Naive B cell (primary cell): ENCODE measurements around the gene GMNC. TPM values are rescaled to one million over a fixed set of nuclear protein-coding genes. Genes with fewer than 3 reads are reported as not detected.

Source experiments
- ATAC-seq, 2 donors: fragments of 150-1000 bp; cut with Tn5 transposase; 2 replicates each; pipeline ENCODE4 v1.10.0; 2021; ENCODE audit warnings: low read depth in 2 of 2, mild to moderate bottlenecking in 2 of 2, moderate library complexity in 2 of 2
- DNase-seq: peaks from one replicate; pipeline ENCODE4 v3.0.0; 2022
- H3K27ac Mint-ChIP-seq, 6 donors: one replicate each; pipeline ENCODE4 v1.8.0; 2020 to 2022; ENCODE audit warnings: mild to moderate bottlenecking in 6 of 6, mixed read lengths in 6 of 6, moderate library complexity in 5 of 6, inconsistent platforms in 2 of 6
- H3K27me3 Mint-ChIP-seq, 3 donors: one replicate each; pipeline ENCODE4 v1.8.0; 2021 to 2022; ENCODE audit warnings: mixed read lengths in 3 of 3, mild to moderate bottlenecking in 1 of 3
- H3K36me3 Mint-ChIP-seq, 2 donors: one replicate each; pipeline ENCODE4 v1.8.0; 2020 to 2022; ENCODE audit warnings: mixed read lengths in 2 of 2, inconsistent platforms in 1 of 2, mild to moderate bottlenecking in 1 of 2
- H3K4me1 Mint-ChIP-seq, 3 donors: one replicate each; pipeline ENCODE4 v1.8.0; 2020 to 2022; ENCODE audit warnings: mixed read lengths in 3 of 3, inconsistent platforms in 1 of 3, mild to moderate bottlenecking in 1 of 3, moderate library complexity in 1 of 3
- H3K4me3 Mint-ChIP-seq, 8 donors: one replicate each; pipeline ENCODE4 v1.8.0; 2020 to 2022; ENCODE audit warnings: mild to moderate bottlenecking in 8 of 8, mixed read lengths in 8 of 8, moderate library complexity in 8 of 8, inconsistent platforms in 2 of 8
- H3K9me3 Mint-ChIP-seq, 7 donors: one replicate each; pipeline ENCODE4 v1.8.0; 2020 to 2022; ENCODE audit warnings: mixed read lengths in 7 of 7, mild to moderate bottlenecking in 5 of 7, inconsistent platforms in 2 of 7, moderate library complexity in 1 of 7
- polyA plus RNA-seq, 6 donors: library from polyadenylated mRNA; unstranded; fragments of 300-500 nt; fragmentation: Illumina TruSeq; gene quantifications; one replicate each; pipeline ENCODE4 v1.2.3, GENCODE V29; 2021; ENCODE audit warnings: low read depth in 6 of 6

The GMNC gene
- polyA plus RNA-seq, 6 donors from 2014 or later = not detected

GRCh38 chr3:190867071-190867470 lies 4.6 kb upstream of the GMNC start:
- DNase-seq (no peak), ATAC-seq (no peak)
- Mint-ChIP-seq H3K36me3 (peaks cover 0 to 5% of the 10 kb centered on the region in 2 donors), H3K4me3 (no peak overlapping the region), H3K27me3 (peaks cover 33 to 40% (median 34%) of the 10 kb centered on the region in 3 donors), H3K4me1 (peaks cover 7 to 10% (median 7%) of the 10 kb centered on the region in 3 donors), H3K27ac (no peak overlapping the region), H3K9me3 (peaks cover 0 to 2% (median 0%) of the 10 kb centered on the region in 7 donors)

- ATAC-seq = no peak
Observed at GRCh38 chr3:190865828-190866227, 3.3 kb upstream of the GMNC start.

GRCh38 chr3:190865419-190865818 lies 2.9 kb upstream of the GMNC start:
- ATAC-seq (no peak), DNase-seq (no peak)
- H3K27ac Mint-ChIP-seq = no peak overlapping the region
- H3K27me3 Mint-ChIP-seq = peaks cover 43 to 51% (median 47%) of the 10 kb centered on the region in 3 donors
- no peak overlapping the region for H3K4me3 Mint-ChIP-seq
- peaks cover 0 to 8% of the 10 kb centered on the region in 2 donors for H3K36me3 Mint-ChIP-seq
- H3K9me3 Mint-ChIP-seq = peaks cover 0 to 4% (median 0%) of the 10 kb centered on the region in 7 donors
- H3K4me1 Mint-ChIP-seq = peaks cover 8 to 12% (median 9%) of the 10 kb centered on the region in 3 donors

More at GRCh38 chr3:190865828-190866227, 3.3 kb upstream of the GMNC start:
- Mint-ChIP-seq H3K4me3 (no peak overlapping the region), H3K27me3 (peaks cover 43 to 47% (median 43%) of the 10 kb centered on the region in 3 donors), H3K36me3 (peaks cover 0 to 8% of the 10 kb centered on the region in 2 donors), H3K9me3 (peaks cover 0 to 4% (median 0%) of the 10 kb centered on the region in 7 donors), H3K4me1 (peaks cover 8 to 12% (median 9%) of the 10 kb centered on the region in 3 donors), H3K27ac (no peak overlapping the region)
- no peak for DNase-seq

GRCh38 chr3:190864002-190864401 lies 1.5 kb upstream of the GMNC start:
- DNase-seq (no peak), ATAC-seq (no peak)
- Mint-ChIP-seq H3K9me3 (peaks cover 0 to 4% (median 0%) of the 10 kb centered on the region in 7 donors), H3K27me3 (peaks cover 46 to 54% (median 50%) of the 10 kb centered on the region in 3 donors), H3K4me3 (no peak overlapping the region), H3K4me1 (peaks cover 8 to 12% (median 9%) of the 10 kb centered on the region in 3 donors), H3K36me3 (peaks cover 0 to 8% of the 10 kb centered on the region in 2 donors), H3K27ac (no peak overlapping the region)

- H3K27ac Mint-ChIP-seq = no peak overlapping the region
- peaks cover 0 to 4% (median 0%) of the 10 kb centered on the region in 7 donors for H3K9me3 Mint-ChIP-seq
- H3K4me3 Mint-ChIP-seq = peak overlapping the region in 7 of 8 donors; percentile 27 to 77 (median 63)
- H3K36me3 Mint-ChIP-seq = peaks cover 0 to 8% of the 10 kb centered on the region in 2 donors
- H3K27me3 Mint-ChIP-seq = peaks cover 46 to 54% (median 52%) of the 10 kb centered on the region in 3 donors
- ATAC-seq (peak in 1 of 2 donors; percentile 12), DNase-seq (no peak)
- H3K4me1 Mint-ChIP-seq = peaks cover 8 to 12% (median 9%) of the 10 kb centered on the region in 3 donors
Observed at GRCh38 chr3:190863119-190863465, 598 bp upstream of the GMNC start.

- H3K27me3 Mint-ChIP-seq = peaks cover 44 to 48% (median 46%) of the 10 kb centered on the region in 3 donors
- H3K4me1 Mint-ChIP-seq = peaks cover 8 to 12% (median 9%) of the 10 kb centered on the region in 3 donors
- H3K9me3 Mint-ChIP-seq = peaks cover 0 to 4% (median 0%) of the 10 kb centered on the region in 7 donors
- ATAC-seq (no peak), DNase-seq (no peak)
- no peak overlapping the region for H3K27ac Mint-ChIP-seq
- peaks cover 0 to 8% of the 10 kb centered on the region in 2 donors for H3K36me3 Mint-ChIP-seq
- H3K4me3 Mint-ChIP-seq = no peak overlapping the region
Observed at GRCh38 chr3:190860521-190860920, 2.0 kb downstream of the GMNC start.

- H3K27ac Mint-ChIP-seq = no peak overlapping the region
- ATAC-seq (no peak), DNase-seq (no peak)
- peaks cover 0 to 5% (median 0%) of the 10 kb centered on the region in 7 donors for H3K9me3 Mint-ChIP-seq
- H3K36me3 Mint-ChIP-seq = no peaks in the 10 kb centered on the region
- no peak overlapping the region for H3K4me3 Mint-ChIP-seq
- no peaks in the 10 kb centered on the region for H3K4me1 Mint-ChIP-seq
- H3K27me3 Mint-ChIP-seq = peaks cover under 1 to 17% (median 1%) of the 10 kb centered on the region in 3 donors
Observed at GRCh38 chr3:190855151-190855550, 7.3 kb downstream of the GMNC start.

- Mint-ChIP-seq H3K4me1 (no peaks in the 10 kb centered on the region), H3K27ac (no peak overlapping the region), H3K27me3 (peaks cover 0 to 16% (median 0%) of the 10 kb centered on the region in 3 donors), H3K4me3 (no peak overlapping the region), H3K36me3 (no peaks in the 10 kb centered on the region), H3K9me3 (peaks cover 0 to 5% (median 0%) of the 10 kb centered on the region in 7 donors)
- ATAC-seq = no peak
- DNase-seq = no peak
Observed at GRCh38 chr3:190854062-190854461, 8.4 kb downstream of the GMNC start.

GRCh38 chr3:190853464-190853863 lies 9.0 kb downstream of the GMNC start:
- no peaks in the 10 kb centered on the region for H3K4me1 Mint-ChIP-seq
- peaks cover 0 to 5% (median 0%) of the 10 kb centered on the region in 7 donors for H3K9me3 Mint-ChIP-seq
- no peaks in the 10 kb centered on the region for H3K36me3 Mint-ChIP-seq
- DNase-seq = no peak
- ATAC-seq = no peak
- H3K27me3 Mint-ChIP-seq = peaks cover 0 to 13% (median 0%) of the 10 kb centered on the region in 3 donors
- H3K27ac Mint-ChIP-seq = no peak overlapping the region
- H3K4me3 Mint-ChIP-seq = no peak overlapping the region

GRCh38 chr3:190849607-190850006 lies 12.9 kb downstream of the GMNC start:
- H3K4me3 Mint-ChIP-seq = no peak overlapping the region
- no peak overlapping the region for H3K27ac Mint-ChIP-seq
- no peaks in the 10 kb centered on the region for H3K36me3 Mint-ChIP-seq
- ATAC-seq (no peak), DNase-seq (no peak)
- peaks cover 0 to 1% (median 0%) of the 10 kb centered on the region in 7 donors for H3K9me3 Mint-ChIP-seq
- H3K4me1 Mint-ChIP-seq = no peaks in the 10 kb centered on the region
- peaks cover 0 to 4% (median 0%) of the 10 kb centered on the region in 3 donors for H3K27me3 Mint-ChIP-seq

- H3K4me1 Mint-ChIP-seq = no peaks in the 10 kb centered on the region
- no peaks in the 10 kb centered on the region for H3K9me3 Mint-ChIP-seq
- DNase-seq = no peak
- no peaks in the 10 kb centered on the region for H3K36me3 Mint-ChIP-seq
- no peak overlapping the region for H3K4me3 Mint-ChIP-seq
- H3K27ac Mint-ChIP-seq = no peak overlapping the region
- peaks cover 0 to 4% (median 0%) of the 10 kb centered on the region in 3 donors for H3K27me3 Mint-ChIP-seq
- no peak for ATAC-seq
Observed at GRCh38 chr3:190848870-190849269, 13.6 kb downstream of the GMNC start.

GRCh38 chr3:190847436-190847835 lies 15.1 kb downstream of the GMNC start:
- H3K27me3 Mint-ChIP-seq = peaks cover 0 to 4% (median 0%) of the 10 kb centered on the region in 3 donors
- no peaks in the 10 kb centered on the region for H3K9me3 Mint-ChIP-seq
- ATAC-seq (no peak), DNase-seq (no peak)
- H3K36me3 Mint-ChIP-seq = no peaks in the 10 kb centered on the region
- no peak overlapping the region for H3K4me3 Mint-ChIP-seq
- H3K27ac Mint-ChIP-seq = no peak overlapping the region
- H3K4me1 Mint-ChIP-seq = no peaks in the 10 kb centered on the region

- Mint-ChIP-seq H3K27me3 (no peaks in the 10 kb centered on the region), H3K9me3 (peaks cover 0 to 5% (median 0%) of the 10 kb centered on the region in 7 donors), H3K27ac (no peak overlapping the region), H3K4me3 (no peak overlapping the region), H3K36me3 (no peaks in the 10 kb centered on the region), H3K4me1 (no peaks in the 10 kb centered on the region)
- no peak for ATAC-seq
- DNase-seq = no peak
Observed at GRCh38 chr3:190840146-190840545, 22.3 kb downstream of the GMNC start.

- peaks cover 0 to 5% (median 0%) of the 10 kb centered on the region in 3 donors for H3K27me3 Mint-ChIP-seq
- H3K36me3 Mint-ChIP-seq = no peaks in the 10 kb centered on the region
- peaks cover 0 to 1% (median 0%) of the 10 kb centered on the region in 3 donors for H3K4me1 Mint-ChIP-seq
- DNase-seq (no peak), ATAC-seq (no peak)
- no peak overlapping the region for H3K27ac Mint-ChIP-seq
- no peak overlapping the region for H3K4me3 Mint-ChIP-seq
- peaks cover 0 to 8% (median 0%) of the 10 kb centered on the region in 7 donors for H3K9me3 Mint-ChIP-seq
Observed at GRCh38 chr3:190831225-190831624, 31.3 kb downstream of the GMNC start.
